SK-N-SH treated with all-trans-retinoic acid at 6 μM for 48 hours (cell line): ENCODE data around the gene COL15A1.

ENCODE experiments used
- ATAC-seq: fragments of 200-7000 bp; cut with Tn5 transposase; 3 replicates; pipeline ENCODE4 v1.9.1; 2020; ENCODE audit warnings: mild to moderate bottlenecking, moderate library complexity
- ARNTL ChIP-seq: fragments of 450-650 bp; formaldehyde crosslinking; IDR thresholded peaks from 2 replicates; pipeline ENCODE4 v1.5.0; 2020; ENCODE audit warnings: low read depth, mild to moderate bottlenecking, moderate library complexity, borderline replicate concordance
- BACH2 ChIP-seq: fragments of 250-450 bp; sonication (Bioruptor Pico); IDR thresholded peaks from 2 replicates; pipeline ENCODE4 v1.9.0; 2021; ENCODE audit warnings: mild to moderate bottlenecking, borderline replicate concordance
- CSDC2 ChIP-seq: fragments of 250-450 bp; sonication (Bioruptor Pico); IDR thresholded peaks from 2 replicates; pipeline ENCODE4 v1.5.0; 2020; ENCODE audit warnings: mild to moderate bottlenecking, moderate library complexity
- CSRNP3 ChIP-seq: fragments of 250-450 bp; sonication (Bioruptor Pico); IDR thresholded peaks from 2 replicates; pipeline ENCODE4 v1.5.1; 2021; ENCODE audit warnings: mild to moderate bottlenecking, moderate library complexity
- ESRRG ChIP-seq: fragments of 250-450 bp; sonication (Bioruptor Pico); IDR thresholded peaks from 2 replicates; pipeline ENCODE4 v1.6.1; 2021; ENCODE audit warnings: mild to moderate bottlenecking
- GLIS3 ChIP-seq: fragments of 250-450 bp; sonication (Bioruptor Pico); IDR thresholded peaks from 2 replicates; pipeline ENCODE4 v1.5.0; 2020; ENCODE audit warnings: mild to moderate bottlenecking, moderate library complexity
- ISL1 ChIP-seq: fragments of 250-450 bp; sonication (Bioruptor Pico); IDR thresholded peaks from 2 replicates; pipeline ENCODE4 v2.1.2; 2022; ENCODE audit warnings: mild to moderate bottlenecking, moderate library complexity
- OSR1 ChIP-seq: fragments of 250-450 bp; sonication (Bioruptor Pico); IDR thresholded peaks from 2 replicates; pipeline ENCODE4 v1.8.0; 2022; ENCODE audit warnings: moderate library complexity, mild to moderate bottlenecking, inconsistent platforms
- PATZ1 ChIP-seq: fragments of 250-450 bp; sonication (Bioruptor Pico); IDR thresholded peaks from 2 replicates; pipeline ENCODE4 v1.8.0; 2020; ENCODE audit warnings: mild to moderate bottlenecking, moderate library complexity, borderline replicate concordance
- POU6F1 ChIP-seq: fragments of 250-450 bp; sonication (Bioruptor Pico); IDR thresholded peaks from 2 replicates; pipeline ENCODE4 v1.8.0; 2021; ENCODE audit warnings: low read depth, mild to moderate bottlenecking, moderate library complexity, borderline replicate concordance
- PPARA ChIP-seq: fragments of 250-450 bp; sonication (Bioruptor Pico); IDR thresholded peaks from 2 replicates; pipeline ENCODE4 v1.5.0; 2020; ENCODE audit warnings: mild to moderate bottlenecking, borderline replicate concordance
- RARB ChIP-seq: fragments of 250-450 bp; sonication (Bioruptor Pico); IDR thresholded peaks from 2 replicates; pipeline ENCODE4 v1.8.0; 2021; ENCODE audit warnings: mild to moderate bottlenecking, moderate library complexity
- SNAI2 ChIP-seq: fragments of 250-450 bp; sonication (Bioruptor Pico); IDR thresholded peaks from 2 replicates; pipeline ENCODE4 v1.5.0; 2020; ENCODE audit warnings: mild to moderate bottlenecking, moderate library complexity
- TCF4 ChIP-seq: fragments of 250-450 bp; sonication (Bioruptor Pico); IDR thresholded peaks from 2 replicates; pipeline ENCODE4 v1.8.0; 2021; ENCODE audit warnings: mild to moderate bottlenecking, moderate library complexity, borderline replicate concordance
- TOX ChIP-seq: fragments of 250-450 bp; sonication (Bioruptor Pico); IDR thresholded peaks from 2 replicates; pipeline ENCODE4 v1.8.0; 2021; ENCODE audit warnings: mild to moderate bottlenecking, moderate library complexity, borderline replicate concordance
- ZC3H10 ChIP-seq: fragments of 250-450 bp; sonication (Bioruptor Pico); IDR thresholded peaks from 2 replicates; pipeline ENCODE4 v1.5.1; 2021; ENCODE audit warnings: mild to moderate bottlenecking, moderate library complexity
- ZFP3 ChIP-seq: fragments of 250-450 bp; sonication (Bioruptor Pico); IDR thresholded peaks from 2 replicates; pipeline ENCODE4 v1.5.0; 2020; ENCODE audit warnings: mild to moderate bottlenecking, moderate library complexity
- ZFP30 ChIP-seq: fragments of 450-650 bp; formaldehyde crosslinking; IDR thresholded peaks from 2 replicates; pipeline ENCODE4 v1.5.0; 2022; ENCODE audit warnings: mild to moderate bottlenecking, moderate library complexity
- ZNF565 ChIP-seq: fragments of 450-650 bp; formaldehyde crosslinking; conservative IDR thresholded peaks from 2 replicates; pipeline ENCODE4 v1.5.0; 2020; ENCODE audit warnings: low read depth, mild to moderate bottlenecking, moderate library complexity
- ZNF70 ChIP-seq: fragments of 450-650 bp; formaldehyde crosslinking; IDR thresholded peaks from 2 replicates; pipeline ENCODE4 v1.5.0; 2020; ENCODE audit warnings: mild to moderate bottlenecking, moderate library complexity
- ZNF8 ChIP-seq: fragments of 450-650 bp; formaldehyde crosslinking; IDR thresholded peaks from 2 replicates; pipeline ENCODE4 v1.5.0; 2020; ENCODE audit warnings: mild to moderate bottlenecking, moderate library complexity

Gene COL15A1

GRCh38 chr9:99101812-99102211 is 158.1 kb downstream of the COL15A1 start:
- ATAC-seq = no peak

GRCh38 chr9:99103054-99103895 is 159.6 kb downstream of the COL15A1 start:
- TF ChIP-seq ZNF70 (no peak), TOX (CRISPR knock-in tag) (no peak), SNAI2 (no peak), TCF4 (CRISPR knock-in tag) (no peak), ZC3H10 (no peak), ESRRG (CRISPR knock-in tag) (no peak), OSR1 (no peak), ZNF565 (no peak), PATZ1 (CRISPR knock-in tag) (no peak)
- ATAC-seq = no peak

More at GRCh38 chr9:99101812-99102211, 158.1 kb downstream of the COL15A1 start:
- TF ChIP-seq ZNF565 (no peak), BACH2 (CRISPR knock-in tag) (no peak), ESRRG (CRISPR knock-in tag) (no peak), ZFP3 (CRISPR knock-in tag) (no peak), ARNTL (no peak), GLIS3 (no peak), OSR1 (no peak), ZNF70 (no peak), CSDC2 (CRISPR knock-in tag) (no peak), POU6F1 (no peak), ZFP30 (CRISPR knock-in tag) (no peak), TOX (CRISPR knock-in tag) (no peak), PPARA (CRISPR knock-in tag) (no peak)
- TF ChIP-seq, all 23 proteins: peak for 0

GRCh38 chr9:99103901-99104458 is 160.3 kb downstream of the COL15A1 start:
- no peak for ATAC-seq
- TF ChIP-seq ARNTL (no peak), PATZ1 (CRISPR knock-in tag) (no peak)

GRCh38 chr9:99104459-99105151 is 160.9 kb downstream of the COL15A1 start, which contains the start of gene TGFBR1:
TSS of gene TGFBR1 (plus strand) at chr9:99105113. CDS start at chr9:99105206, 93 bp downstream.
- peak; percentile 87 for ATAC-seq
- TF ChIP-seq CSDC2 (CRISPR knock-in tag) = no peak
- TF ChIP-seq ZNF8 (CRISPR knock-in tag) = no peak
- TF ChIP-seq TCF4 (CRISPR knock-in tag) = no peak
- TF ChIP-seq RARB (CRISPR knock-in tag) = no peak
- no peak for TF ChIP-seq ZNF70
- no peak for TF ChIP-seq OSR1
- TF ChIP-seq CSRNP3 (CRISPR knock-in tag) = no peak
- no peak for TF ChIP-seq ZFP30 (CRISPR knock-in tag)
- no peak for TF ChIP-seq PATZ1 (CRISPR knock-in tag)
- no peak for TF ChIP-seq ISL1
- no peak for TF ChIP-seq PPARA (CRISPR knock-in tag)
- TF ChIP-seq ZC3H10 = no peak
- no peak for TF ChIP-seq SNAI2
- TF ChIP-seq POU6F1 = no peak
- no peak for TF ChIP-seq ZNF565
- TF ChIP-seq ESRRG (CRISPR knock-in tag) = no peak
- no peak for TF ChIP-seq ARNTL
- no peak for TF ChIP-seq GLIS3
- TF ChIP-seq TOX (CRISPR knock-in tag) = no peak
- no peak for TF ChIP-seq ZFP3 (CRISPR knock-in tag)
